HG03066 (cell line): Measurements from ENCODE around the gene VENTX.
"Not testable (repeated sequence)": the region's sequence is repeated elsewhere in the genome, so short reads cannot be mapped to it uniquely, and the experiment has no call there.

ENCODE experiments used
- ATAC-seq: cut with Tn5 transposase; IDR thresholded peaks from one replicate; pipeline ENCODE4 v1.9.1; 2021; ENCODE audit warnings: low read depth; ENCODE audit not compliant: unreplicated experiment

Gene VENTX

DNA sequence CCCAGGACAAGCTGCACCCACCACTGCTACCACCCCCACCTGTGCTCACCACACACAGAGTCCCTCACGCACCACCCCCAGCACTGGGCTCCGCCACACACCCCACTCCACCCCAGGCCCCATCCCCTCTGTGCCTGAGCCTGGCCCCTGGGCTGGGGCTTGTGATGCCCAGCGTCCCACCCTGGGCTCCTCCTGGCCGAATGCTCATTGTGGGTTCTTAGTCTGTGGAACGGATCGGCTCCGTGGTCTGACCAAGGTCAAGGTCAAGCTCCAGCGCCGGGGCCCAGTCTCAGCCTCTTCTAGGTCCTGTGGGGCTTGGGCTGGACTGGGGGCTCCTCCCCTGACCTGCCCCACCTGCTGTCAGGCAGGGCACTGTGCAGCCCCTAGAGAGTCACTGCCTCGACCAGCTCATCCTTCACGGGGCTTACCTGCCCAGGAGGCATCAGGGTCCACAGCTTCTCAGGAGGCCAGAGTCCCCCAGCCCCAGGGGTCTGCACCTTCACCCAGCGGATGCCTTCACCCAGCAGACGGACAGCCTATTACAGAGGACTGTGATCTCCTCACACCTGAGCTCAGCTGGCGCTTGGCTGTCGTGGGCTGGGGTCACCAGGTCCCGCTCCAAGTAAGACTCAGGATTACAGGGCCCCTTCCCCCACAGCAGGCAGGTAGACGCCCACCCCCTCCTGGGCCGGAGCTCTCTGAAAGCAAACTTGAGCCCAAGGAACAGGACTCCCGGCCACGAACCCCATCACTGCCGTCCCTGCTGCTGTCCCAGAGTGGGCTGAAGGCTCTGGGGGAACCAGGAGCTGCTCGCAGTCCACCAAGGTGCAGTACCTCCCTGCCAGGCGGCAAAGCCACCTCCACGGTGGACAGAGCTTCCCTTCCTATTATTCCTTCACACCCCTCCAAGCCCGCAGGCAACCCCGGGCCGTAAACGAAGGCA lies 22.9 kb upstream of the VENTX start:
- no peak for ATAC-seq

DNA sequence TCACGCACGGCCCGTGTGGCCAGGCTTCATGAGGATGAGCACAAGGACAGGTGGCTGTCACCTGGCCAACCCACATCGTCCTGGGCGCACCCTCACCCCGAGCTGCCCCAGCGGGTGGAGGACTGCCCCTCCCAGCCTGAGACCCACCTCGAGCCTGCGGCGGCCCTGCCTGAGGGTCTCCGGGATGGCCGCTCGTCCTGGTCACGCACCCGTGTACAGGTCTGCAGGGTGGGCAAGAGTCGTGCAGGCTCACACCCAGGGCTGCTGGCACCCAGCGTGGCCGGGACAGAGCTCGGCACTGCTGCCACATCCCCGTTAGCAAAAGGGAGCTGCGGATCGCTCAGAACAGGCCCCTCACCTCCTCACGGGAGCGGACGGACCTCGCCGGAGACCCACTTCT lies 22.1 kb upstream of the VENTX start:
- no peak for ATAC-seq

DNA sequence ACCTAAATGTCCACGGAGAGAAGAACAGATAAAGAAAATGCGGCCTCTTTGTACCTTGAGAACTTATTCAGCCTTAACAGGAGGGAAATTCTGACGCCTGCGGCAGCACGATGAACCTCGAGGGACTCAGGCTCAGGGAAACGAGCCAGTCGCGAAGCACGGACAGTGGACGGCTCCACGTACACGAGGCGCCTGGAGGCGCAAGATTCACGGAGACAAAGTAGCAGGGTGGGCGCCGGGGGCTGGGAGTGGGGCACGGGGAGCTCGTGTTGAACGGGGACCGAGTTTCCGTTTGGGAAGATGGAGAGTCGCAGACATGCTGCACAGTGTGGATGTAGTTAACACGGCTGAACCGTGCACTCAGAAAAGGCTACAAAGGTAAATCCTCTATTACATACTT lies 20.9 kb upstream of the VENTX start:
- no peak for ATAC-seq

DNA sequence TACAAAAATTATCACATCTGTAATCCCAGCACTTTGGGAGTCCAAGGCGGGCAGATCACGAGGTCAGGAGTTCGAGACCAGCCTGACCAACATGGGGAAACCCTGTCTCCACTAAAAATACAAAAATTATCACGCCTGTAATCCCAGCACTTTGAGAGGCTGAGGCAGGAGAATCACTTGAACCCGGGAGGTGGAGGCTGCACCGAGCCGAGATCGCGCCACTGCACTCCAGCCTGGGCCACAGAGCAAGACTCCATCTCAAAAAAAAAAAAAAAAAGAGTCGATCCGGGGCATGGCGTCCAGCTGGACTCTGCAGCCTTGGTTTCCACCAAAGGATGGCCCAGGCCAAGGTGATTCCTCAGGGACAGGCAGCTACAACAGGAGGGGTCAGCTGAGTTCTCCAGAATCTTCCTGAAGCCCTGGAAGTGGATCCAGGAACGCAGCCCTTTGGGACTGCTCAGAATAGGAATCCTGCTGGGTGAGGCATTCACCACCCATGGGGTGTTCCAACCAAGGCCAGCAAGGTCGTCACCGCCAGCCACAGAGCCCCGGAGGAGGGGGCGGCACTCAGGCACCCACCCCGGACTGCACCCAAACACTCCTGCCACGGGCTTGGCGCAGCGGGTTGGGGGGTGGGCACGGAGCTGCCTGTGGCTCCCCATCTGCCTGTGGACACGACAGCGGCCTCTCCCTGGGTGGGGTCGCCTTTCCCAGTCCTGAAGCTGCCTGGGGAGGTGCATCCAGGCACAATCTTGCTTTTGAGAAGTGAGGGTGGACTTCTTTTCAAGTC lies 19.7 kb upstream of the VENTX start:
- ATAC-seq: no peak

DNA sequence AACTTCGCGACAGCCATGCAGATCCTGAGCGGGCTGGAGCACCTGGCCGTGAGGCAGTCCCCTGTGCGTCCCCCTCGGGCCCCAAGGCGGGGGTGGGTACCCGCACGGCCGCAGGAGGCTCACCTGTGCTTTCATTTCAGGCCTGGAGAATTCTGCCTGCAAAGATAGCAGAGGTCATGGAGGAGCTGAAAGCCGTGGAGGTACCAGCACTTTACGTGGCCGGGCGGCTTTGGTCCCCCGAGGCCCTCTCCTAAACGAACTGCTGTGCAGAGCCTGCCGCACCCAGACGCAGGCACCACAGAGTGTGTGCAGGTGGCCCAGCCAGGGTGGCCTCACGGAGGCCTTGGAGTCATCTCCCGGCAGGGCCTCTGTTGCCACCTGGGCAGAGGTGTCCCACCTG lies 18.8 kb upstream of the VENTX start:
- no peak for ATAC-seq

DNA sequence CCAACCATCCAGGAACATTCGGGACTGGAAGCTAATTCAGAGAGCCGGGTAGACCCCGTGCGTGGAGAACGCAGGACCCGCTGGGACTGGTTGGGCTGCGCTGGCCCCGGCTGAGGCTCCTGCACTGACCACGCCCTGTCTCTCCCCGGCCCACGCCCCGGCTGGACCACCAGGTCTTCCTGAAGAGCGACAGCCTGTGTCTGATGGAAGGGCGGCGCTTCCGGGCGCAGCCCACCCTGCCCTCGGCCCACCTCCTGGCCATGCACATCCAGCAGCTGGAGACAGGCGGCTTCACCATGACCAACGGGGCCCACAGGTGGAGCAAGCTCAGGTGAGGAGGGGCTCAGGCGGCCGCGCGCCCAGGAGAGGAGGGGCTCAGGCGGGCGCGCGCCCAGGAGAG lies 17.9 kb upstream of the VENTX start:
- no peak for ATAC-seq

DNA sequence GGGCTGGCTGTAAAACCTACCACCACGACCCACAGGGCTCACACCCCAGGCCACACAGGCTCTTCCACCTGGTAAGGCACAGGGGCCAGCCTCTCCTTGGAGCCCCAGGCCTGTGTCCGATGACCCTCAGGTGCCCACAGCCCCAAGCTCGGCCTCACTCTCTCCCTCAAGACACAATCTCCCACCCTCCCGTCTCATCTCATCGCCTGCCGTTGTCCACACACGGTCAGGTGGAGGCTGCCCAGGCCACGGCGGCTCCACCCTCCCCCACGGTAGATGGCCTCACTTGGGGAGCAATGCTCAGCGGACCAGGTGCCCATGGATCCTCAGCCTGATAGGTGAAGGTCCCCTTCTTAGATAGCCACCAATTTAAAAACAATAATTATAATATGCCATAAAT lies 16.3 kb upstream of the VENTX start:
- no peak for ATAC-seq

DNA sequence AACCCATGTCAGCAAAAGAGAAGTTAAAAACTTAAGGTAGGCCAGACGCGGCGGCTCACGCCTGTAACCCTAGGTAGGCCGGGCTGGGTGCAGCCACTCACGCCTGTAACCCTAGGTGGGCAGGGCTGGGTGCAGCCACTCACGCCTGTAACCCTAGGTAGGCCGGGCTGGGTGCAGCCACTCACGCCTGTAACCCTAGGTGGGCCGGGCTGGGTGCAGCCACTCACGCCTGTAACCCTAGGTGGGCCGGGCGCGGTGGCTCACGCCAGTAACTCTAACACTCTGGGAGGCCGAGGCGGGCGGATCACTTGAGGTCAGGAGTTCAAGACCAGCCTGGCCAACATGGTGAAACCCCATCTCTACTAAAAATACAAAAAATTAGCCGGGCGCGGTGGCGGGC lies 15.9 kb upstream of the VENTX start:
- not testable (repeated sequence) for ATAC-seq

DNA sequence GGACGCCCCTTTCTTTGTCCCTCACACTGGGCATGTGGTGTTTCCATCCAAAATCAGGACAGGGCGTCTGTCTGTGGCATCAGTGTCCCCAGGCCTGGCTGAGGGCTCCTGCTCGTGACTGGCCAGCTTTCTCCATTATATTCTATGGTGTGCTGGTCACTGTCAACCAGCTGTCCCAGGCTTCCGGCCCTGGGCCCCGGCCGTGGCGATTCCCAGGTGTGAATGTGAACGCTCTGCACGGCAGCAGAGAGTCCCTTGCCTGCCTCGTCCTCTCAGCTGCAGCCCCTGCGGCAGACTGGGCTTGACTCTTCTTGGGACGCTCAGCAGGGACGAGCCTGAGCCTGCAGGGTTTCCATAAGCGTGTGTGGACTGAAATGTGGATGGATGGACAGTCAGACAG lies 13.6 kb upstream of the VENTX start:
- no peak for ATAC-seq

DNA sequence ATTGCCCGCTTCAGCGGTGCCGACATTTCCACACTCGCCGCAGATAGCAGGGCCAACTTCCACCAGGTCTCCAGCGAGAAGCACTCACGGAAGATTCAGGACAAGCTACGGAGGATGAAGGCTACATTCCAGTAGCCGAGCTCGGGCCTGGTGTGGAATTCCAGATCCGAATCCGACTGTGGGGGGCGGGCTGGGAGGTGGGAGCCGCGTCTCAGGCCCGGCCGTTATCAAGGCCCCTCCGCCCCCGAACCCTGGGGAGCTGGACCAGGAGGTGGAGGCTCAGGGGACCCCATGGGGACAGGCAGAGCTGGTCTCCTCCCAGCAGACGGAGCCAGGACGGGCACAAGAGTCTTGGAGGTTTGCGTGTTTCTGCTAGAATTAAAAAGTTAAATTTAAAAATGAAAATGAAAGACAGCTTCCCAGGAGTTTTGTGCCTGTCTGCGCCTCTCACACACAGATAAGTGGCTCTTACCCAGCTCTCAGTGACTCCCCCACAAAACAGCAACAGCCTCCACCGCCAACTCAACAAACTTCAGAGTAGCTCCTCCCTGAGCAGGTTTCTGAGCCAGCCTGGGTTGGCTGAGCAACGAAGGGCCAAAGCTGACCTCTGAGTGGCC lies 12.8 kb upstream of the VENTX start:
- ATAC-seq: no peak

DNA sequence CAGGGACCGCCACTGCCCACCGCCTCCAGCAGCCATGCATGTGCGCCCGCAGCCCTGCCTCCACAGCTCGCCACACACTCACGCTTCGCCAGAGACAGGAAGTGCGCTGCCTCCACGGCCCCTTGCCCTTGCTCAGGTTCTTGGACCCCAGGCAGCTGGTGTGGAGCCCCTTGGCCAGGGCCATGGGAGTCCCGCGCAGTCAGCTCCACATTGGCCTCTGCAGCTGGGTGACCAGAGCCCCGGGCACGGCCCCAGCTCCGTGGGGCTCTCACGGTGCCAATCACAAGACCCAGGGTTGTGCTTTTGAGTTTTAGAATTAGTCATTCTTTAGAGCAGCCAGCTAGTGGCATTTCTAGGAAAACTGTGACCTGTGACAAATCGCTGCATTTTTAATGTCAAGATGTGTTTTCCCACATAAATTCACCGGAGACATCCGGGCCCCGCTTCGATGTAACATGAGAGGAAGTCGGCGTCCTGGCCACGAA lies 11.9 kb upstream of the VENTX start:
- no peak for ATAC-seq

DNA sequence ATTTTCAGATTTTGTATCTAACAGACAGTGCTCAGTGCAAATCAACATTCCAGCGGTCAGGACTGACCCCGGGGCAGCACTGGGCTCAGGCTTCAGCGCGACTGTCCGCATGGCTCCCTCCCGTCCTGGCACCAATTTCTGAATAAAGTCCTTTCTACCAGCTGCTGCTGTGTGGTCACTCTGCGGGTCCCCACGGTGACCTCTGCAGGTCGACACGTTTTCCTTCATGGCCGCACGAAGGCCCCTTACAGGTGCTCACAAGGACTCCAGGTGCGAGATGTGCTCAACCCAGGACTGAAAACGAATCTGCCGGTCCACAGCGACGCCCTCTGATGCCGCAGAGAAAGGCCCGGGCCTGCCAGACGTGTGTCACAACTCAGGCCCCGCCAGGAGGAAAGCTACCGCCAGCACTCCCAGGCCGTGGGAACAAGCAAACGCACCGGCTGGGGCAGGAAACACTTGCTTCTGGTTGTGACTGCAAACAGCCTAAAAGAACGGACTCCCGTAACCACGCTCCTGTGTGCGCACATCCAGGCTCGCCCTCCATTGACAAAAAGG lies 11.3 kb upstream of the VENTX start:
- ATAC-seq: no peak

DNA sequence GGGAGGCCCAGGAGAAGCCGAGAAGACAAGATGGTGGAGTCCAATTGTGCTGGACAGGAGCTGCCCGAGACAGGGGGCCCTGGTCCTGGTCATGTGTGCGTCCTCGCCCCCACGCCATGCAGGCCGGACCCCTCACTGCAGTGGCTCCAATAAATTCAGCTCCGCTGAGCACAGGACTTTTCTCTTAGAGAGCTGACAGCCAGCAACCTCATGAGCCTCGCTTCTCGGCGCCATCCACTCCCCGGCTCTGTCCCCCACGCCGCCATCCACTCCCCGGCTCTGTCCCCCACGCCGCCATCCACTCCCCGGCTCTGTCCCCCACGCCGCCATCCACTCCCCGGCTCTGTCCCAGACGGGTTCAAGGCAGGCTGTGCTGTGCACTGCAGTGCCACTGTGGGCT lies 10.4 kb upstream of the VENTX start:
- ATAC-seq: no peak

DNA sequence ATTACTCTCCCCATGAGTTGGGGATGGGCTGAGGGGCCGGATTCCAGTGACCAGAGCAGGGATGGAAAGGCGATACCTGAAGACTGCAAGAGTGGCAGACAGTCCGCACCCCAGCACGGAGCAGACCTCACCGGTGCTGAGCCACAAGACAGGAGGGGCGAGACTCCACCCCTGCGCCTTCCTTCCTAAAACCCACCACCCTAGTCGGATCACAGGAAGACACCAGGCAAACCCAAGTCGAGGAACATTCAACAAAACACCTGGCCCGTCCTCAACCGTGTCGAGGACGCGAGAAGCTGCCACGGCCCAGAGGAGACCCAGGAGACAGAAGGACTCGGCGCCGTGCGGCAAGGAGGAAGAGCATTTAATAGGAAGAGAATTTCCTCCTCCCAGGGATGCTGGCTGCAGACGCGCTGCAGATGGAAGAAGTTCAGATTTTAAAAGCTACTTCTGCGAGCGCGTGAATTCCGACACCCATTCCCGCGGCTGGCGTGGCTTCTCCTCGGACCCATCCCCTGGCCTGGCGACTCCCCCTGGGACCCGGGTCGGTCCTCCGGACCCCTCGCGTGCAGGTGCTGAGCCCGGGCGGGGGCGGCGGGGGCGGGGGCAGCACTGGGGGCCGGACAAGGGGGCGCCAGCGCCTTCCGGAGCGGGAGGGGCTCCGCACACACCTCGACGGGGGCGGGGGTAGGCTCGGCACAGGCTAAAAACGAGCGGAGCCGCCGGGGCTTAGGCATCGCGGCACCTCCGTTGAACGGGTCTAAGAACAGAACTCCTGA lies 8.2 kb upstream of the VENTX start:
- ATAC-seq: no peak

DNA sequence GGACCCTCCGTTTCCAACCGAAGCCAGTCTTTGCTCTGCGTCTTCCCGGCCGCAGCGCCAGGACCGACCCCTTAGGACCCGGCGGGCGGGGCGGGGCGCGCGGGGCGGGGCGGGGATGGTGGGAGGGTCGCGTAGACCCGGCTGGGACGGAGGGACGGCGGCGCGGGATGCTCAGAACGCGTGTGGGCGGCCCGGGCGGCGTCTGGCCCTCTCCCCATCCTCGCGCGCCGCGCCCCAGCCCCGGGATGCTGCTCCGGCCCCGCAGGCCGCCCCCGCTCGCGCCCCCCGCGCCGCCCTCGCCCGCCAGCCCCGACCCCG lies 7.7 kb upstream of the VENTX start, which contains the start of gene UTF1:
TSS of gene UTF1 (plus strand) at position 174 of the 318 bp plus-strand sequence. CDS start at position 246, 72 bp downstream.
- ATAC-seq: no peak

DNA sequence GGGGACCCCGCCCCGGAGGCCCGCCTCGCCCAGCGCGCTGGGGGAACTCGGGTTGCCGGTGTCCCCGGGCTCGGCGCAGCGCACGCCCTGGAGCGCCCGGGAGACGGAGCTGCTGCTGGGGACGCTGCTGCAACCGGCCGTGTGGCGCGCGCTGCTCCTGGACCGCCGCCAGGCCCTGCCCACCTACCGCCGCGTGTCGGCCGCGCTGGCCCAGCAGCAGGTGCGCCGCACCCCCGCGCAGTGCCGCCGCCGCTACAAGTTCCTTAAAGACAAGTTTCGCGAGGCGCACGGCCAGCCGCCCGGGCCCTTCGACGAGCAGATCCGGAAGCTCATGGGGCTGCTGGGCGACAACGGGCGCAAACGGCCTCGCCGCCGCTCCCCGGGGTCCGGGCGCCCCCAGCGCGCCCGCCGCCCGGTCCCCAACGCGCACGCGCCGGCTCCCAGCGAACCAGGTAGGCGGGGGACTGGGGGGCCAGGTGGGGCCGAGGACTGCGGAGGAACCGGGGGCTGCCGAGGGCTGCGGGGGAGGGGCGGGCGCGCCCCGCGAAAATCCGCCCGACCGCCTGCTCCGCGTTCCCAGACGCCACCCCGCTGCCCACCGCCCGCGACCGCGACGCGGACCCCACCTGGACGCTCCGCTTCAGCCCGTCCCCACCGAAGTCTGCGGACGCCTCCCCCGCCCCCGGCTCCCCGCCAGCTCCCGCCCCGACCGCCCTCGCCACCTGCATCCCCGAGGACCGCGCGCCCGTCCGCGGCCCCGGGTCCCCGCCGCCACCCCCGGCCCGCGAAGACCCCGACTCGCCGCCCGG lies 7.1 kb upstream of the VENTX start:
- ATAC-seq: no peak

DNA sequence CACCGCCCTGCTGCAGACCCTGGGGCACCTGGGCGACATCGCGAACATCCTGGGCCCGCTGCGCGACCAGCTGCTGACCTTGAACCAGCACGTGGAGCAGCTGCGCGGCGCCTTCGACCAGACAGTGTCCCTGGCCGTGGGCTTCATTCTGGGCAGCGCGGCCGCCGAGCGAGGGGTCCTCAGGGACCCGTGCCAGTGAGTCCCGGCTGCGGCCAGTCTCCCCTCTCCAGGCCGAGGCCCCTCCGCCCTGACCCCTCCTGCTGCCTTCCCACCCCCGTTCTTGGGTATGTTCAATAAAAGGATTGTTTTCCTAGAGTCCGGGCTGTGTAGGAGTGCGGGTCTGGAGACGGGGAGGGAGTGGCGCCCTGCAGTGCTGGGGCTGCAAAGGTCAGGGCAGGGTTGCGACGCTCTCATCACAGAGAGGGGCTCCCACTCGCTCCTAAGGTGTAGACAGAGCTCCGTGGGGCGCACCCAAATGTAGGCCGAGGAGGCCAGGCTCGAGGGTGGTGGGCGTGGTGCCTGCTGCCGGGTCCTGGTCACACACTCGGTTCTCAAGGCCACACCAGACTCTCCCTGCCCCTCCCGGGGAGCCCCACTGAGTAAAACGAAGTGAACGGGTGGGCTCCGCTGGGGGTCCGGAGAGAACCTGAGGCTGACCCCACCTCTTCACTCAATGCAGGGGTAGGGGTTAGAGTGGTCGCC lies 6.3 kb upstream of the VENTX start:
- ATAC-seq: no peak

DNA sequence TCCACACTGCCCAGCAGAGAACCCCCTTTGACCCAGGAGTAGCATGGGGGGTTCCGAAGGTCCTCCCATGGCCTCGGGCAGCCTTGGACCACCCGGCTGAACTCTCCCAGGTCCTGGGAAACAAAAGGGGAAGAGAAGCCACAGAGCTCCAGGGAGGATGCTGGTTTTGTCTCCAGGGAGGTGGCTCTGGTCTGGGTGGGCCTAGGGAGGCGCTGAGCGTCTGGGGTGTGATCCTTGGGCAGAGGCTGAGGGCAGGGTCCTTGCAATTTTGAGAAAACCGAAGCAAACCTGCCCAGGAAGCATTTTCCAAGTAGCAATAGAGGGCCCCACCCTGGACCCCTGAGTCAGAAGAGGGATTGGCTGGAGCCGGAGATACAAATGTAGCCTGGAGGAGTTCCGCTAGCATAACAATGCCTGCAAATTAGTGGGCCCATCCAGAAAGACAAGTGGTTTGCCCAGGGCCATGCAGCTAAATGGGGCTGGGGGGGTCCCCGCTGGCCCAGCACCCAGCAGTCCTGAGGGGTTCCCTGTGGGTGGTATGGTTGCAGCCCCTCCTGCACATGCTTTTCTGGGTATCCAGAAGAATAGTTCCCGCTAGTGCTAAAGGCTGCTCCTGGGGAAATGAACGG lies 5.6 kb upstream of the VENTX start:
- ATAC-seq: no peak
